ENCODE results near the gene DBET.
A peak's percentile ranks its signal among the peaks of the same experiment; 100 is the strongest.
"Not testable (repeated sequence)": the region's sequence is repeated elsewhere in the genome, so short reads cannot be mapped to it uniquely, and the experiment has no call there.

DBET gene

GRCh38 chr4:190064342-190064741 lies at the start of gene DBET:
Gene DBET (plus strand): TSS chr4:190064502.
- DNase-seq: not testable (repeated sequence)

GRCh38 chr4:190014771-190015537 lies 49.3 kb upstream of the DBET start:
- DNase-seq: no peak

- DNase-seq: no peak
These were observed 48.5 kb upstream of the DBET start for GRCh38 chr4:190015538-190016368.

- no peak for DNase-seq
These were observed 47.7 kb upstream of the DBET start for GRCh38 chr4:190016369-190017289.

GRCh38 chr4:190017357-190018200 lies 46.7 kb upstream of the DBET start:
- DNase-seq: no peak

DNA sequence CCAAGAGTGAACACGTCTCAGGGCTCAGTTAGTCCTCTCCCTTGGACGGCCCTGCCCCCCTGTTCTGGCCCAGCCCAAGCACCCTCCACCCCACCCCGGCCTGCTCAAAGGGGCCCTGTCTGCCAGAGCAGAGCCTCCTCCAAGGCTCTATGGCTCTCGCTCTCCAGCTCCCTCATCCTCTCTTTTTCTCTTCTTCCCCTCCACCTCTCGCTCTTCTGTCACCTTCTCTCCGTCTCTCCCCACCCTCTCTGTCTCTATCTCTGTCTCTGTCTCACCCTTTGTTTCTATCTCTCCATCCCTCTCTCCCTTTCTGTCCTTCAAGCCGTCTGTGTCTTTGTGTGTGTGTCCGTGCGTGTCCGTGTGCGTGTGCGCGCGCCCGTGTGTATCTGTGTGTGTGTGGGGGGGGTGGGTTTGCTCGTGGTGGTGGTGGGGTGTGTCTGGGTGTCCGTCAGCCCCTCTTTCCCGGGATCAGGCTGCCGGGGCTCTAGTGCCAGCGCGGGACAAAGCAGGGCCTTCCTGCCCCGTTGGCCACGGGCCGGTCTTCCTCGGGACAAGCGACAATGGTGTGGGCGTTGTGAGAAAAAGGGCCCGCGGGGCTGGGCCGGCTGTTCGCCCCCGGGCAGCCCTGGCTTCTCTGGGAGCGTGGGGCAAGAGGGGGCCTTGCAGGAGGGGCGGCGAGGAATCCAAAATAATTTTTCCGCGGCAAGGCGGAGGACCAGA lies 45.9 kb upstream of the DBET start:
- no peak for DNase-seq

DNA sequence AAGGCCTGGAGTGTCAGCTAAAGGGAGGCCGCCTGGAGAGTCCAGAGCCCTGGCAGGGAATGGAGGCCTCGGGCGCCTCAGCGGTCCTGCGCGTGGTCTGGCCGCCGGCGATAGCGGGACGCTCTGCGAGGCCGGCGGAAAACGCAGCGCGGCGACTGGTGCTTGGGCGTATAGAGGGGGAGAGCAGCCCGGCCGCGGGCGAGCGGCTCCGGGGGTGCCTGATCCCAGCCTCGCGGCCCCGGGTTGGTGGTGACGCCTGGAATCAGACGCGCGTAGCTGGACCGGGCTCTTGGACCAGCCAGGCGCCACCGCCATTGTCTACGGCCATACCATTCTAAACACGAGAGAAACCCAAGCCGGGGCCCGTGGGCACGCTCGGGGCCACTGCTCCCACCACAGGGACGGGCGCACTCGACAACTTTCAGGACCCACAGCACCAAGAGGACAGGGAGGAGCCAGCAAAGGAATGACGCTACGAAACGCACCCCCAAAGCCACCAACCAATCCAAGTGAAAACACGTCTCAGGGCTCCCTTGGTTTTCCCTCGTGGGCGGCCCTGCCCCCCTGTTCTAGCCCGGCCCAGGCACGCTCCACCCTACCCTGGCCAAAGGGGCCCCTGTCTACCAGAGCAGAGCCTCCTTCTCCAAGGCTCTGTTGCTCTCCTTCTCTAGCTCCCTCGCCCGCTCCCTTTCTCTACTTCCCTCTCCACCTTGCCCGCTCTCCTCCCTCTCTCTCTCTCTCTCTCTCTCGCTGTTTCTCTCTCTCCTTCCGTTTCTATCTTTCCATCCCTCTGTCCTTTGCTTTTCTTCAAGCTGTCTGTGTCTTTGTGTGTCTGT lies 45.1 kb upstream of the DBET start:
- no peak for DNase-seq

DNA sequence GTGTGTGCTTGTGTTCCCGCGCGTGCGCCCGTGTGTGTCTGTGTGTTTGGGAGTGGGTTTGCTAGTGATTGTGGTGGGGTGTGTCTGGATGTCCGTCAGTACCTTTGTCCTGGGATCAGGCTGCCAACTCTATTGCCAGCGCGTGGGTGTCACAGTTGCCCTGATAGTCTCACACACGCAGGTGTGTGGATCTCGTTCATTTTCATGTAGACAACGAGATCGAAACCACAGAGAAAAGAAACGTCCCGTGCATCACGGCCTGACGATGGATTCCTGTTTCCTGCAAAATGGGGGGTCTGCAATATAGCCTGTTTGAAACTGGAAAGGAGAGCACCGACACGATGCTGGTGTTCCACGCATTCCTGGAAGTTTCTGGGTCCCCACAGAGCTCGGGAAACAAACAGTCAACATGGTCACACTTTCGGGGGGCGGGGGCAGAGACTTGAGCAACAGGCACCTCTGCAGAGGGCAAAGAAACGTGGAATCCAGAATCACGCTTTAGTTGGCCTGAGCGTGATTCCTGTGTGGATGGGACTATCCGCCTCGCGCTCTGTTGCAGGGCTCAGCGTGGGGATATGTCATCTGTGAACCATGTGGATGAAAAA lies 44.3 kb upstream of the DBET start:
- DNase-seq: not testable (repeated sequence)

- peak; percentile 49 for DNase-seq
These were observed 43.2 kb upstream of the DBET start for GRCh38 chr4:190020790-190021717.

GRCh38 chr4:190021973-190022372 lies 42.3 kb upstream of the DBET start:
- DNase-seq: not testable (repeated sequence)

DNA sequence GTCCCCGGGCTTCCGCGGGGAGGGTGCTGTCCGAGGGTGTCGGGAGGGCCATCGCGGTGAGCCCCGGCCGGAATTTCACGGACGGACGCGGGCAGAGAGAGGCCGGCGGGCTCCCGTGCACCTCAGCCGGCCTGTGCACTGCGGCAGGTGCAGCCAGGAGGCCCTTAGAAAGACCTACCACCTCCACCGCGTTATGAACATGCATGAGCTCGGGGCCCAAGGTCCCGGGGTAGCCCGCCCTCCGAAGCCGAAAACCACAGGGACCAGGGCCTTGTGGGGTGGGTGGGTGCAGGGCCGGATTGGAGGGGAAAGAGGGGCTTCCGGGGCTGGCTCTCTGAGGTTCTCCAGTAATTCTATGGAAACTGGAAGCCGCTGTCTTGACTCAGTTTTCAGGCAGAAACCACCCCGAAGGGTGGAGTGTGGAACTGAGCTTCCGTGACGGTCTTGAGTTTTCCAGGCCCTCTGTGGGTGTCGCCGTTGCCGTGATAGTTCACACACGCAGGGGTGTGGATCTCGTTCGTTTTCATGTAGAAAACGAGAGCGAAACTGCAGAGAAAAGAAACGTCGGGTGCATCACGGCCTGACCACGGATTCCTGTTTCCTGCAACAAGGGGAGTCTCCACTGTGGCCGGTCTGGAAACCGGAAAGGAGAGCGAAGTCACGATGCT lies 41.6 kb upstream of the DBET start:
- DNase-seq: not testable (repeated sequence)

GRCh38 chr4:190027156-190027555 lies 37.1 kb upstream of the DBET start, which contains the start of gene FRG2:
Gene FRG2 (minus strand): TSS chr4:190027256. CDS start chr4:190027204, 52 bp downstream.
- not testable (repeated sequence) for DNase-seq

DNA sequence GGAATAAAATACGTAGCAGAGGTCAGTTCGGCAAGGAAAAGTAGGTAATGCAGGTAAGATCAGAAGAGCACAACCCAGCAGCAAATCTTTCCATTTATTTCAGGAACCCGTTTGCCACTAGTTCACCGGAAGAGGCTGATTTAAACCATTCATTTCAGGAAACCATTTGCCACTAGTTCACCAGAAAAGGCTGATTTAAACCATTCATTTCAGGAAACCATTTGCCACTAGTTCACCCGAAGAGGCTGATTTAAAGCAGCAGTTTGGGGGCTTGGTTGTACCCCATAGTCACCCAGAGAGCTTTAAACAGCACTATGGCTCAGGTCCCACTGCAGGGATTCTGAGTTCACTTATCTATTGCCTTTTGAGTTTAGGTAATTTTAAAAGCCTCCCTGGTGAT lies 33.0 kb upstream of the DBET start:
- not testable (repeated sequence) for DNase-seq

GRCh38 chr4:190037704-190038388 lies 26.5 kb upstream of the DBET start:
- not testable (repeated sequence) for DNase-seq

DNA sequence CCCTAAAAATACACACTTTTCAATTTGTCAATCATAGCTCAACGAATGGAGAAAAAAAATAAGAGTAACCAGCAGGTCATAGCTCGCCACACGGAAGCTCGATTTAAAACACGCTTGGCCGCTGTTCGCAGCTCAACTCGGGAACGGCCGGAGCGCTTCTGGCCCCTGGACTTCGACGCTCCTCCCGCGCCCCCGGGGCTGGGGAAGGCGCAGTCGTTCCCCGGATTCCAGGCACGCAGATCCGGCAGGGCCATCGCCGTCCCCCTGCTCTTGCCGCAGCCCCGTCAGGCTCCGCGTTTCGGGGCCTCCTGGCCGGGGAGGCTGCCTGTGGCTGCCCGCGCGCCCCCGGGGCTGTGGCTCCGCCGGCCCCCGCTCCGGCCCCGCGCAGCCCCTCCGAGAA lies 23.4 kb upstream of the DBET start:
- not testable (repeated sequence) for DNase-seq

DNA sequence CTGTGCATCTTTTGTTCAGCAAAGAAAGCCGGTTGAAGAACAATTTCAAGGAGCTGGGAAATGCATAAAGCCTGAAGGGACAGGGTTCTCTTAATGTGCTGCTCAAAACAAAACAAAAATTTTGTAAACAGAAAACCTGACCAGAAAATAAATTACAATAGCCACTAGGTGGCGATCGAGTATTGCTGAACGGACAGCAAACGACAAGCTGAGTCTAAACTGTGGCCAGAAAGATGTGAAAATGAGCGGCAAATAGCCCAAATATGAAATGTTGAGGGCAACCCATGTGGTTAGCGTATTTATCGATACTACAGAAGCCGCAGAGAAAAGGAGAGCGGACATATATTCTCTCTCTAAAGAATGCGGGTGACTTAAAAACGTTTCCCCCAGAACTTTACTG lies 16.7 kb upstream of the DBET start:
- DNase-seq: not testable (repeated sequence)
